Activated CD4-positive, alpha-beta T cell treated with anti-CD3 and anti-CD28 coated beads, Interleukin-2, Interleukin-6, amounts not matched to agents 100 ng/mL and 50 ng/mL, durations not matched to agents 16 hours and 8 hours (primary cell): Measurements from ENCODE around the gene CDC25C.
"Not testable (repeated sequence)": the region's sequence is repeated elsewhere in the genome, so short reads cannot be mapped to it uniquely, and the experiment has no call there.

ENCODE experiments used
- DNase-seq: peaks from one replicate; pipeline ENCODE4 v3.0.0-alpha.2; 2020

The CDC25C gene

GRCh38 chr5:138344887-138345622, 13.5 kb upstream of the CDC25C start:
- DNase-seq, result no peak

GRCh38 chr5:138340008-138340407, 8.4 kb upstream of the CDC25C start:
- no peak for DNase-seq

GRCh38 chr5:138339464-138339863, 7.9 kb upstream of the CDC25C start:
- no peak for DNase-seq

GRCh38 chr5:138339091-138339456, 7.5 kb upstream of the CDC25C start:
- no peak for DNase-seq

- peak; percentile 27 for DNase-seq
These were observed 6.9 kb upstream of the CDC25C start for GRCh38 chr5:138338411-138339090.

- DNase-seq, result peak; percentile 95
These were observed 6.2 kb upstream of the CDC25C start, which contains the start of gene FAM53C for GRCh38 chr5:138337685-138338410. FAM53C (plus strand) TSS chr5:138338266; CDS start chr5:138341336, 3,070 bp downstream.

- no peak for DNase-seq
These were observed 5.5 kb upstream of the CDC25C start for GRCh38 chr5:138336952-138337684.

- no peak for DNase-seq
These were observed 3.4 kb upstream of the CDC25C start for GRCh38 chr5:138334867-138335447.

GRCh38 chr5:138330813-138331448, 673 bp downstream of the CDC25C start:
- DNase-seq, result no peak

GRCh38 chr5:138318211-138318610, 13.4 kb downstream of the CDC25C start:
- DNase-seq, result not testable (repeated sequence)

- no peak for DNase-seq
These were observed 15.2 kb downstream of the CDC25C start for GRCh38 chr5:138316355-138316754.

- DNase-seq, result no peak
These were observed 15.8 kb downstream of the CDC25C start for GRCh38 chr5:138315751-138316278.

GRCh38 chr5:138305797-138306196, 25.8 kb downstream of the CDC25C start:
- DNase-seq, result no peak

GRCh38 chr5:138303372-138303771, 28.2 kb downstream of the CDC25C start:
- DNase-seq, result no peak

GRCh38 chr5:138289296-138289695, 42.3 kb downstream of the CDC25C start:
- no peak for DNase-seq

- no peak for DNase-seq
These were observed 44.4 kb downstream of the CDC25C start for GRCh38 chr5:138287246-138287645.

GRCh38 chr5:138282920-138283742, 48.5 kb downstream of the CDC25C start:
- no peak for DNase-seq

GRCh38 chr5:138280915-138281314, 50.7 kb downstream of the CDC25C start:
- no peak for DNase-seq

GRCh38 chr5:138276402-138277054, 55.1 kb downstream of the CDC25C start:
- no peak for DNase-seq

- no peak for DNase-seq
These were observed 55.7 kb downstream of the CDC25C start for GRCh38 chr5:138275895-138276294.
